ENCODE measurements around the gene S100A10. TPM values are rescaled to one million over a fixed set of nuclear protein-coding genes. Genes with fewer than 3 reads are reported as not detected.

The S100A10 gene
- total RNA-seq, 4 donors from 2014 or later, result 11.2 to 64.0 (median 35.6) TPM

DNA sequence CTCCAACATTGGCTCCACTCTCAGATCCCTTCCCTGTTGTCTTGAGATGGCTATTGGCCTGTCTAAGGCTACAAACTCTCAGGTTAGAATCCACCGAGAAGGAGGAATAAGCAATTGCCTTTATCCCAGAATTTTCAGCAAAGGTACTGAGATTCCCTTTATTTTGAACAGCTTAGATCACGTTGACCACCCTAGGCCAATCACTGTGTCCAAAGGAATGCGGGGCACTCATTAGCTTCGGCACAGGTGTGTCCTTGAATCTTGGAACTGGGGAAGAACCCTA is 36.2 kb upstream of the S100A10 start:
- H3K4me1 ChIP-seq, result peaks cover 2 to 9% of the 10 kb centered on the region in 2 donors

DNA sequence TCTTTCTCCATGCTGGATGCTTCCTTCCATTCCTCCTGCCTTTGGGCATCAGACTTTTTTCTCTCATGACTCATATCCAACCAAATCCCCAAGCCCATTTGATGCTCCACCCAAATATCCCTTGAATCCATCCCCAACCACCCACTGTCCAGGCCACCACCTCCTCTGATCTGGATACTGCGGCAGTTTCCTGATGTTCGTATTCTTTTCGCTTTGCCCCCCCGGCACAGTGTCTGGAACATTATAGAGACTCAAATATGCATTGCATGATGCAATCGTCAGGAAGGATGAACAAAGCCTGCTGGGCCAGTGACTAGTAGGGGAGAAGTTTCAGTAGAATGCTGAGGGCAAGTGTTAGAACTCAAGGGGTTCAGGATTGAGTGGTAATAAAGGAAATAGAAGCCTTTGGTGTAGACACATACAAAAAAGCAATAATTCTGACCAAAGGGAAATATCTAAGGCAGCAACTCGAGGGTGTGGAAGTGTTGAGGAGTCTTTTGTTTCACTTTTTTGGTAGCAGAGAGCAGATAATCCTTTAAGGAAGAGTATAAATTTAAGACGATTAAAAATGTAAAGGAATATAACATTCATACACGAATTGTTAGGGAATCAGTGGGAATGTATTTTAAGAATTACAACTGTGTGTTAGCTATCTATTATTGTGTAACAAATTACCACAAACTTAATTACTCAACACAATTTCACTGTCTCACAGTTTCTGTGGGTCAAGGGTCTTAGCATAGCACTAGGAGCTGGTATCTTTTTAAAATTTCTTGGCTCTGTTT is 35.7 kb upstream of the S100A10 start:
- TF ChIP-seq, protein P1, sequence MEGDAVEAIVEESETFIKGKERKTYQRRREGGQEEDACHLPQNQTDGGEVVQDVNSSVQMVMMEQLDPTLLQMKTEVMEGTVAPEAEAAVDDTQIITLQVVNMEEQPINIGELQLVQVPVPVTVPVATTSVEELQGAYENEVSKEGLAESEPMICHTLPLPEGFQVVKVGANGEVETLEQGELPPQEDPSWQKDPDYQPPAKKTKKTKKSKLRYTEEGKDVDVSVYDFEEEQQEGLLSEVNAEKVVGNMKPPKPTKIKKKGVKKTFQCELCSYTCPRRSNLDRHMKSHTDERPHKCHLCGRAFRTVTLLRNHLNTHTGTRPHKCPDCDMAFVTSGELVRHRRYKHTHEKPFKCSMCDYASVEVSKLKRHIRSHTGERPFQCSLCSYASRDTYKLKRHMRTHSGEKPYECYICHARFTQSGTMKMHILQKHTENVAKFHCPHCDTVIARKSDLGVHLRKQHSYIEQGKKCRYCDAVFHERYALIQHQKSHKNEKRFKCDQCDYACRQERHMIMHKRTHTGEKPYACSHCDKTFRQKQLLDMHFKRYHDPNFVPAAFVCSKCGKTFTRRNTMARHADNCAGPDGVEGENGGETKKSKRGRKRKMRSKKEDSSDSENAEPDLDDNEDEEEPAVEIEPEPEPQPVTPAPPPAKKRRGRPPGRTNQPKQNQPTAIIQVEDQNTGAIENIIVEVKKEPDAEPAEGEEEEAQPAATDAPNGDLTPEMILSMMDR (IDR thresholded peaks at IDR 0.05), result no peak
- Histone ChIP-seq H3K4me3 (replicated peaks in 1 of 3) (no peak overlapping the region), H3K9me3 (no peaks in the 10 kb centered on the region), H3K36me3 (peaks cover 15 to 27% of the 10 kb centered on the region in 2 donors), H3K27me3 (no peaks in the 10 kb centered on the region), H3K4me1 (peaks cover 0 to 3% of the 10 kb centered on the region in 2 donors), H3K27ac (no peak overlapping the region)
- intact Hi-C loops (cut with DNase I), result no loop called here
- WGBS, 2 donors, result 85 to 93% methylated on average over 8 of the region's 8 CpGs
- no peak for DNase-seq

More for the DNA sequence above, 36.2 kb upstream of the S100A10 start:
- Histone ChIP-seq H3K36me3 (peaks cover 15 to 27% of the 10 kb centered on the region in 2 donors), H3K4me3 (replicated peaks in 1 of 3) (no peak overlapping the region), H3K9me3 (no peaks in the 10 kb centered on the region), H3K27me3 (no peaks in the 10 kb centered on the region), H3K27ac (no peak overlapping the region)
- intact Hi-C loops (cut with DNase I), result no loop called here
- TF ChIP-seq POLR2A (IDR thresholded peaks at IDR 0.05), result no peak
- TF ChIP-seq, protein P1 (IDR thresholded peaks at IDR 0.05), result no peak
- WGBS, 2 donors, result 91 to 96% methylated on average over 4 of the region's 4 CpGs
- no peak for DNase-seq

DNA sequence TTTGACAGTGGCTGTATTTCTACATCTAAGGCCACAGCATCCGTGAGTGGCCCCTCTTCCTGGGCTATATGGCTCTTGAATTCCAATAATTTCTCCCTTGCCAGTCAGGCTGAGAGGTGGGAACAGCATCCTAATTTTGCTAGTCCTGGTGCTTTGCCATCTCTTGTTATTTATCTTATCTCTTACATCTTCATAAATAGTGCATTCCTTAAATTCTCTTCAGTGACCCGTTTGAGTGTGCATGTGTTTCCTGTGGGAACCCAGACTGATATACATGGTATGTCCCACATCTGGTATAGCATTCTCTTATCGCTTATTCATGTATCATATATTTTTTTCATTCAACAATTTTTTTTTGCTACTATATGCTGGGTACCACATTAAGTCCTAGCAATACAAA is 33.2 kb upstream of the S100A10 start:
- Histone ChIP-seq H3K36me3 (peaks cover 0 to 10% of the 10 kb centered on the region in 2 donors), H3K4me1 (no peaks in the 10 kb centered on the region), H3K4me3 (replicated peaks in 1 of 3) (no peak overlapping the region), H3K9me3 (no peaks in the 10 kb centered on the region), H3K27me3 (no peaks in the 10 kb centered on the region), H3K27ac (no peak overlapping the region)
- 60 to 65% methylated on average over 3 of the region's 3 CpGs for WGBS, 2 donors
- TF ChIP-seq POLR2A (IDR thresholded peaks at IDR 0.05), result no peak
- TF ChIP-seq, protein P1 (IDR thresholded peaks at IDR 0.05), result no peak
- intact Hi-C loops (cut with DNase I), result no loop called here
- DNase-seq, result no peak

DNA sequence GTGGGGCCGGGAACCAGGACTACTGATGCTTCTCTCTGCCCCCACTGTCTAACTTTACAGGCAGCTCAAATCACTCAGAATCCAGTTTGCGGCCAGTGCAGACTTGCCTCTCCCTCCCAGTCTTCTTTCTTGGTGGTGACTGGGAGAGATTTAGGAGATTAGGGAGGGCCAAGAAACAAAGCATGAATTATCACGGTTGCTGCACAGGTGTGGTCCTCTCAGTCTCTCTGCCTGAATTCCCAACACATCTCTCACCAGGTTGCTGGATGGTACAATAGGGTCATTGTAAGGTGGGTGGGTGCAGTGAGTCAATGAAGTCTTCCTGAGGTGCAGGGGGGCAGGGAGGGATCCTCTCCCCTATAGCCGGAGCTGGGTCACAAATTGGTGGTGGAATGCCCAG is 30.6 kb upstream of the S100A10 start:
- Histone ChIP-seq H3K4me1 (no peaks in the 10 kb centered on the region), H3K9me3 (no peaks in the 10 kb centered on the region), H3K27ac (no peak overlapping the region), H3K27me3 (no peaks in the 10 kb centered on the region), H3K36me3 (no peaks in the 10 kb centered on the region), H3K4me3 (replicated peaks in 1 of 3) (no peak overlapping the region)
- 72 to 86% methylated on average over 4 of the region's 4 CpGs for WGBS, 2 donors
- no peak for DNase-seq
- TF ChIP-seq, protein P1 (IDR thresholded peaks at IDR 0.05), result no peak
- no peak for TF ChIP-seq POLR2A (IDR thresholded peaks at IDR 0.05)
- intact Hi-C loops (cut with DNase I), result no loop called here

DNA sequence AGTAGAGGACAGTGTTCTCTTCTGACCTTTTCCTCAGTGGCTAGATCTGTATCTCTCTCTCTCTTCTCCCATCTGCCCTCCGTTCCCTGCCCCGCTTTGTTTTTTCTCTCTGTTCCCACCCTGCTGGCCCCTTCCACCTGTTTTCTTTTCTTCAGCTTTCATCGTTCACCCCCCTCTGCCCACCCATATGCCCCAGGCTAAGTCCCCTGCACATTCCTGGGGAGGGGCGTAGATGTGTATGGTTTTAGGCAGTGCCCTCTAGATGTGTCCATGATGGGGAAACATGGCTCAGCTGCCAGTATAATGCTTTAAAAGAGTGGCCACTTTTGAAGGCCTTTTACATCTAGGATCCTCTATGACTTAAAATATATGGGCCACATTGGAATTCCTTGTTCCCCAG is 29.6 kb upstream of the S100A10 start:
- Histone ChIP-seq H3K9me3 (no peaks in the 10 kb centered on the region), H3K4me3 (replicated peaks in 1 of 3) (no peak overlapping the region), H3K4me1 (no peaks in the 10 kb centered on the region), H3K36me3 (no peaks in the 10 kb centered on the region), H3K27me3 (no peaks in the 10 kb centered on the region), H3K27ac (no peak overlapping the region)
- TF ChIP-seq POLR2A (IDR thresholded peaks at IDR 0.05), result no peak
- TF ChIP-seq, protein P1 (IDR thresholded peaks at IDR 0.05), result no peak
- intact Hi-C loops (cut with DNase I), result no loop called here
- 82 to 83% methylated on average over 4 of the region's 4 CpGs for WGBS, 2 donors
- no peak for DNase-seq

Data from thyroid gland (tissue), 4 donors.